Measurements from ENCODE around the gene SOX12.
A peak's percentile ranks its signal among the peaks of the same experiment; 100 is the strongest.
"Not testable (repeated sequence)": the region's sequence is repeated elsewhere in the genome, so short reads cannot be mapped to it uniquely, and the experiment has no call there.

The SOX12 gene

DNA sequence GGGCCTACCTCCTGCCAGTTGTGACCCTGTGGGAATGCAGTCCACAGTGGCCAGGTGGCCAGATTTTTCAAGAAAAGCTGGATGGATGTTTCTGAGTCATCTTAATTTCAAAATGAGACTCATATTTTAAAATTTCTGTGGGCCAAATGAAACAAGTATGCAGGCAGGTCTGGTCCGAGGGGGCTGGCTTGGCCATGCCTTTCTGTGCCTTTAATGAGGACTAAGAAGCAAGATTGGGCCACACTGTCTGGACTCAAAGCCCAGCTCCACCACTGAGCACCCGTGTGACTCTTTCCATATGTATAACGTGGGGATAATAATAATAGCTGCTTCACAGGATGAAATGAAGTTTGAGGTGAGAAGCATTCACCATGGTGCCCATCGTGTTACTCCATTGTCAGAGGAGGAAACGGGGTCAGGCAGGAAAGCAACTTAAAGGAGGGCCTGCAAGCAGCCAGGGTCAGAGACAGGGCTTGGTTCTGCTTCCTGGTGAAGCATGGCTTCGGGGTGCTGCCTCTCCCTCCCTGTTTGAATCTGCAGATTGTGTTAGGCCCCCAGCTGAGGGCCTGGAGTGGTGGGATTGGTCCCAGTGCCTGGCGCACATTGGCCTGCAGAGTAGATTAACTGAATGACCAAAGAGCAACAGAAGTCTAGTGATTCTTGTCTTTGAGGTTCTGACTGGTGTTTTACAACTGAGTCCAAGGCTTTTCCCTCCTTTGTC is 3.8 kb downstream of the SOX12 start:
- DNase-seq: no peak

DNA sequence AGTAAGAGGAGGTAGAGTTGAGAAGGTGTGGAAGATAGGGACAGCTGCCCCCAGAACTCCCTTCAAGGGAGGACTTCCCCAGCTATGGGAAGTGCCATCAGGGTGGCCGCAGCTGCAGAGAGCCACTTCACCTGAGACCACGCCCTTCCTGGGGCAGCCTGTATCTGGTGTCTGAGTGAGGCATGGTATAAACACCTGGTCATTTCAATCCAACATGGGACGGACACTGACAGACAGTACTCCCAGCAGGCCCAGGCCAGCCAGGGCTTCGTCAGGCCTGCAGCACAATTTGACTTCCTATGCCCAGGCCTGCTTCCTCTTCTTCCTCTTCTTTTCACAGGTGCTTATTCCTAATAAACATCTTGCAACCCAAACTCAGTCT is 4.5 kb downstream of the SOX12 start:
- DNase-seq: no peak

DNA sequence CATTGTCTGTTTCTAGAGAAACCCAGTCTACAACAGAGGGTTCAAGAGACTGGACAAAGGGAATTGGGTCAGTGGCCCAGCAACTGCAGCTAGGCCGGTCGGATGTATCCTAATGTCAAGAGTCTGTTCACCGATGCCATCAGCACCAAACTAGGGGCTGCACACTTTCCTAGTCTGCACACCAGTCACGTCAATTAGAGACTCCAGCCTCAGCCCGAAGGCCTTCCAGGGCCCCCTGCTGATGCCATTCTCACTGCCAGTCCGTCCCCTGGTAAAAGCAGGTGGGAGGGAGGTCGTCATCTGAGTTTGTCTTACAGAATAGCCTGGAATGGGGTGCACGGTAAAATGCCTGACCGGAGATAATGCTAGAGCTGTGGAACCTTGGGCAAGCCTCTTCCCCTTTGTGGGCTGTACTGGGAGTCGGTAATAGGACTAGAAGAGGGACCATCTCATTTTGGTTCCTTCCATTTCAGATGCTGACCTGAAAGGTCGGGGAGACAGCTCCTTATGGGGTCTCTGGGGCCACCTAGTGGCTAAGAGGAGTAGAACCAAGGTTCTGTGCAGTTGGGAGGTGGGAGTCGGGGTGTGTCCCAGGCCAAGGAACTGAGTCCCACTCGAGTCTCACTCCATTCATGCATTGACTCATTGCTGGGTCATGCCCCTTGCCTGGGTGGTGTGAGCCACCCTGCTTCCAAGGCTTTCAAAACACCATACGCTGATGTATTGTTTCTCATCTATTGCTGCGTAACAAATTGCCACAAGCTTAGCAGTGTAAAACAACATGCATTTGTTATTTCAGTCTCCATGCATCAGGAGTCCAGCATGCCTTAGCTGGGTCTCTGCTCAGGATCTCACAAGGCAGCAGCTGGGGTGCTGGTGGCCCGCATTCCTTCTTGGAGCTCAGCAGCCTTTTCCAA is 5.1 kb downstream of the SOX12 start:
- DNase-seq: peak; percentile 45

DNA sequence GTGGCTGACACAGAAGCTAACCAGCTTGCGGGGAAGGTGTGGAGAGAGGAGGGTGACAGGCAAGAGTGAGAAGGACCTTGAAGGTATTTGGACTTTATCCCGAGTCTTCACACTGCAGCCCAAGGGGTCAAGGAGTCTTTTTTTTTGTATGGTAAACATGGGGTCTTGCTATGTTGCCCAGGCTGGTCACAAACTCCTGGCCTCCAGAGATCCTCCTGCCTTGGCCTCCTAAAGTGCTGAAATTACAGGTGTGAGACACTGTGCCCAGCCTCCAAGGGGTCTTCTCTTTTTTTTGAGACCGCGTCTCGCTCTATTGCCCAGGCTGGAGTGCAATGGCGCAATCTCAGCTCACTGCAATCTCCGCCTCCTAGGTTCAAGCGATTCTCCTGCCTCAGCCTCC is 9.2 kb downstream of the SOX12 start:
- DNase-seq: no peak

DNA sequence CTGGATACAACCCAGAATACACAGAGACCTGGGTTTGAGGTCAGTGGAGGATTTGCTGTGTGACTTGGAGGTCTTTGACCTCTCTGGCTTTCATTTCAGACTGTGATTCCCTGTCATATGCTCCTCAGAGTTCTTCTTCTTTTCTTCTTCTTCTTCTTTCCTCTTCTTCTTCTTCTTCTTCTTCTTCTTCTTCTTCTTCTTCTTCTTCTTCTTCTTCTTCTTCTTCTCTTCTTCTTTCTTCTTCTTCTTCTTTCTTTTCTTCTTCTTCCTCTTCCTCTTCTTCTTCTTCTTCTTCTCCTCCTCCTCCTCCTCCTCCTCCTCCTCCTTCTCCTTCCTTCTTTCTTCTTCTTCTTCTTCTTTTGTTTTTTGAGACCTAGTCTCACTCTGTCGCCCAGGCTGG is 10.7 kb downstream of the SOX12 start:
- DNase-seq: not testable (repeated sequence)

DNA sequence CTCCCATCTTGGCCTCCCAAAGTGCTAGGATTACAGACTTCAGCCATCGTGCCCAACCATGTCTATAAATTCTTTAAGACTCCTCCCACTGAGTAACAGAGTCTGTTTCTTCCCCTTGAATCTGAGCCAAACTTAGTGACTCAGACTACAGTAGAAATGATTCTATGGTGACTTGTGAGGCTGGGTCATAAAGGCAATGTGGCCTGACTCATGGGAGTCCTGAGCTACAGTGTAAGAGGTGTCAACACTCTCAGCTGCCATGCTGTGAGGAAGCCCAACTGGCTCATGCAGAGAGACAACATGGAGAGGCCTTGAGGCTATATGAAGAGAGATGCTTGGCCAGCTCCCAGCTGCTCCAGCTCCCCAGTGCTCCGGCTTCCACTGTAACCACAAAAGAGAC is 16.3 kb downstream of the SOX12 start:
- DNase-seq: no peak

DNA sequence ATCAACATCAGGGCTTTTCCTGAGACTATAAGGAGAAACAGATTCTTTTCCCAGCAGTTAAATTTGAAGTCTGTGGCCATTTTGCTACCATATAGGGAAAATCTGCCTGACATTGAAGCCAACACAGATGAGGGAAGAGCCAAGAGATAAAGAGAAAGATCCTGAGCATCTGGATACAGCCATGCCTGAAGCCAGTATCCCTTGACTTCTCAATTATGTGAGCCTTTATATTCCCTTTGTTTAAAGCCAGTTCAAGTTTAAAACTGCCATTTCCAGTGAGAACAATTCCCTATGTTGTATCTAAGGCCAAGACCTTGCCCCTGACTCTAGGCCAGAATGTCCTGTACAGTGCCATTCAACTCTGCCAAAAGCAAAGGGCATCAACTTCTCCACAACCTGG is 17.8 kb downstream of the SOX12 start:
- no peak for DNase-seq

DNA sequence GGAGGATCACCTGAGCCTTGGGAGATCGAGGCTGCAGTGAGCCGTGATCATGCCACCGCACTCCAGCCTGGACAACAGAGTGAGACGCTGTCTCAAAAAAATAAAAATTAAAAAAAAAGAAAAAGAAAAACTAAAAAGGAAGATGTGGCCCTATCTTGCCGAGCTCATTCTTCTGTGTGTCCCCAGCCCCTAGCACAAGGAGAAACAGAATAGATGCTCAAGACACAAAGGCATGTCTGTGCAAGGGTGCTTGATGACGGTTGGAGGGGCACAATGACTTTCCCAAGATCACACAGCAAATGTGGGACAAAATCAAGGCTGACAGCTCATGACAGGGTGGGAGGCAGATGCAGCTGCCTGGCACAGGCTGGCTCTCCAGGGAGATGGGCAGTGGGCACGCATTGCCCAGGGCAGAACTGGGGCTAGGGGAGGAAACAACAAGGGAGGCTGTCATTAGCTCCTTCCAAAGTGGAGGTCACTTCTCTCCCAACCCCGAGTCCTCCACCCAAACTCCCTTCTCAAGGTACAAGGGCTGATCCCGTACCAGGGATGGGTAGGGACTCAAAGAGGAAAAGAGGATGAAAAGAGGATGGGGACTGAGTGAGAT is 20.8 kb downstream of the SOX12 start:
- no peak for DNase-seq

DNA sequence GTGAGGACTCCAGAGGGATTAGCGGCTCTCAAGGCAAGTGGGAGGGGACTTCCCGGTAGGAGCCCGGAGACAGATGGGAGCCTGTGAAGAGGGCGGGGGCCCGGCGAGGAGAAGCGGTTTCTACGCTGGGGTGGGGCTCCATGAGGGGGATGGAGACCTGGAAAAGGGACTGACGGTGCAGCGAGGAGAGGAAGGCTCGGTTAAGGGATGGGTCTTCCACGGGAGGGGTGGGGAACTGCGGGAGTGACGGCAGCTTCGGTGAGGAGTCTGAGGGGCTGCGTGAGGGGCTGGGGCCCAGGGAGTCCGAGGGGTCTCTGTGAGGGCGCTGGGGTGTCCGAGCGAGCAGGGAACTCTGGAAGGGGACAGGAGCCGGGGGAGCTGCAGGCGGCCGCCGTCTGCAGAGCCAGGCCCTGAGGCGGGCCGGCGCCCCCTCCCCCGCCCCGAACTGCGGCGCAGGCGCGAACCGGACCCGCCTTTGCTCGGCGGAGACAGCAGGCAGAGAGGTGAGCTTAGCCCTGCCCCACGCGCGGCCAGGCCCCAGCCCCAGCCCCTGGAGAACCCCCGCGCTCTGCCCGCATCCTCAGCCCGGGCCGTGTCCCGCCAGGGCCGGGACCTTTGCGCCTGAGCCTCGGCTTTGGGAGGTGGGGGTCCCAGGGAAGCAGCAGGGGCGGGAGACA is 21.4 kb downstream of the SOX12 start, which contains the start of gene NRSN2:
Gene NRSN2 (plus strand): TSS at position 472 of the 677 bp plus-strand sequence. CDS start 2,533 bp downstream, outside the sequence.
- DNase-seq: peak; percentile 55

DNA sequence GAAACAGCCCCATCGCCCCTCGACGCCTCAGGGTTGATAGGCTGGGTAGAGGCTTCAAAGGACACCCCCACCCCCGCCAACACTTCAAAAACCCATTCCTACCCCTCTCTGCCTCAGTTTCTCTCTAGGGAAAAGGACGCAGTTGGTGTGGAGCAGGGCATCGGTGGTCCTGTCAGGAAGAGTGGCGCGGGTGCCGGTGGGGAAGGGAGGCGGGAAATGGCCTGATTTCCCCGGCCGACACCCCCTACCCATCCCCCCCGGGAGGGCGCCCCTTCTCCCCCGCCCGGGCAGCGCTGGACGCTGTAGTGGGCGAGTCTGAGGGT is 21.9 kb downstream of the SOX12 start:
- DNase-seq: no peak

DNA sequence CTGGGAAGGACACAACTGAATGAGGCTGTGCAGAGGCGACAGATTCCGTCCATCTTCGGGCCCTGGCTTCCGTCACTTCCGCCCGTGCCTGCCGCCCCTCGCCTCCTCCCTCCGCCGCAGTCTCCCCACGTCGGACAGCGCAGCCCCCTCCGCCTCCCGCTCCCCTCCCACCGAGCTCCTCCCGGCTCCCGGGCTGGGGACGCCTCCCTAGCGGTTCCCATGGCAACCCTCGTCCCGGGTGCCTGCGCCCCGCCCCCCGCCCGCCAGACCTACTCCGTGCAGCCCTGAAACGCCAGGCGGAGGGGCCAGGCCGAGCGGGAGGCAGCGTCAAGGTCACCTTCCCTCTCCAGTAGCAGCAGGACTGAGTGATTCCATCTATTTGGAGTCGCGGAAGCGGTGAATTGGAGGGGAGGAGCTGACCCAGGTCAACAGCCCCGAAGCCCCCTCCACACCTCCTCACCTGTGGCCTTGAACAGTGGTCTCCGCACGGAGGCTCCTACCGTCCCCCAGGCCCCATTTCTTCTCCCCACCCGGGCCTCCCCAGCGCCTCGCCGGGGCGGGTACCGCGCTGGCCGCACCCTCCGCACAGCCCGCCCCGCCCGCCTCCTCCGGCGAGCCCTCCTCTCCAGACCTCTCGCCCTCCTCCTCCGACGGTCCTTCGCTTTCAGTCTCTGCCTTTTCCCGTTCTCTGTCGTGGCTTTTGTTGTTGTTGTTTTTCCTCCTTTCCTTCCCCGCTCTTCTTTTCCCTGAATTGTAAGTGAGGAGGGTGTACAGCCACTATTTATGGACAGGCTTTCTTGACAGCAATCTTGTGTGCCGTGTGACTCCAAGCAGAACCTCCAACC is 22.5 kb downstream of the SOX12 start:
- DNase-seq: peak; percentile 89

DNA sequence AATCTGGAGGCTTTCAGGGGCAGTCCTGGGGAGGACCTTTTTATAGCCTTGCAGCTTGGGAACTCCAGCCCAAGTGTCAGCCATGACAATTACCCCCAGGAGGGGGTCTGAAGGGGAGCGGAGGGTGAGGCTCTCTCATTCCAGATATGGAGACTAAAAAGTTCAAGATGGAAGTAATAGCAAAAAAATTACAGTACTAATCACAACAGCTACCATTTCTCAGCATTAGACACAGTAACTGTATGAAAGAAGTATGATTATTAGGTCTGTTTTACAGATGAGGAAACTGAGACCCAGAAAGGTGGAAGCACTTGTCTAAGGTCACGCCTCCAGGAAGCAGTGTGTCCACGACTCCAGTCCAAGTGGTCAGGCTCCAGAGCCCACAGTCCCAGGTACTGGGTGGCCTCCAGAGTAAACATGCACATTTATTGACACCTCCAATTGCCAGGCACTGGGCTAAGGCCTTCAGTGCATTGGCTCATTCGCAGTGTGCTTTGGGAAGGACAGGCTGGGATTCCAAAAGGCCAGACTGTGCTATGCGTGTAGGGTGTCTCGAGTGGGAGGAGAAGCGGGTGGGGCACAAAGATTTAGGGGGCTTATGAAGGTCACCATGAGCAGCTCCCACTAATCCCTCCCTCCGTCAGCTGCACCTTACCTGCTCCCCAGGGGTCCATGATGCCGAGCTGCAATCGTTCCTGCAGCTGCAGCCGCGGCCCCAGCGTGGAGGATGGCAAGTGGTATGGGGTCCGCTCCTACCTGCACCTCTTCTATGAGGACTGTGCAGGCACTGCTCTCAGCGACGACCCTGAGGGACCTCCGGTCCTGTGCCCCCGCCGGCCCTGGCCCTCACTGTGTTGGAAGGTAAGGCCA is 23.9 kb downstream of the SOX12 start:
- no peak for DNase-seq

DNA sequence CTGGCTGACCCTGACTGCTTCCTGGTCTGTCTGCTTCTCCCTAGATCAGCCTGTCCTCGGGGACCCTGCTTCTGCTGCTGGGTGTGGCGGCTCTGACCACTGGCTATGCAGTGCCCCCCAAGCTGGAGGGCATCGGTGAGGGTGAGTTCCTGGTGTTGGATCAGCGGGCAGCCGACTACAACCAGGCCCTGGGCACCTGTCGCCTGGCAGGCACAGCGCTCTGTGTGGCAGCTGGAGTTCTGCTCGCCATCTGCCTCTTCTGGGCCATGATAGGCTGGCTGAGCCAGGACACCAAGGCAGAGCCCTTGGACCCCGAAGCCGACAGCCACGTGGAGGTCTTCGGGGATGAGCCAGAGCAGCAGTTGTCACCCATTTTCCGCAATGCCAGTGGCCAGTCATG is 27.8 kb downstream of the SOX12 start:
- no peak for DNase-seq

DNA sequence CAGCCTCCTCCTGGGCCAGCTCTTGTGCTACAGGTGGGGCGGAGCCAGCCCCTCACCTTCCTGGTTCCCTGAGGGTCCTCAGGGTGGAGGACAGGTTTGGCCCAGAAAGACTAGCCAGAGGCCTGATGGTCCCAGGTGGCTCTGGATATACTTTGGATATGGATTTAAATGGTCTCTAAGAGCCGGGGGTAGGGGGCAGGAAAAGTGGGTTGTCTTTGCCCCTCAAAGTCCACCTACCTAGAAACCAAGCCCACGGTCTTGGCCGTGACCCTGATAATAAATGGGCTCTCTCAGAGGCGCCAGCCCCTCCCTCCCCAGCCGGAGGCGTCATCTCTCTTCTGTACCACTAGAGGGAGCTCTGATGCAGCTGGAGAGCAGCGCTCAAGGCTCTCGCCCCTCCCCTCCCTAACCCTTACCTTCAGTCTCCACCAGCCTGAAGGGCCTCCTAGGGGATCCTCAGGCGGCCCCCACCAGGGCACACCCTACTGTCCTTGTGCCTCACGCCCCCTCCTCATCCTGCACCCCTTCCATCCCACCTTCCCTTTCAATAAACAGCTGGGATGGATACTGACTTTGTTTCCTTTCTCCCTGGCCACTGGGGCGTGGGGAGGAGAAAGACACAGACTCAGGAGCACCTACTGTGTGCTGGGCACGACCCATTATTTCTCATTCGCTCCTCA is 29.1 kb downstream of the SOX12 start:
- peak; percentile 26 for DNase-seq

DNA sequence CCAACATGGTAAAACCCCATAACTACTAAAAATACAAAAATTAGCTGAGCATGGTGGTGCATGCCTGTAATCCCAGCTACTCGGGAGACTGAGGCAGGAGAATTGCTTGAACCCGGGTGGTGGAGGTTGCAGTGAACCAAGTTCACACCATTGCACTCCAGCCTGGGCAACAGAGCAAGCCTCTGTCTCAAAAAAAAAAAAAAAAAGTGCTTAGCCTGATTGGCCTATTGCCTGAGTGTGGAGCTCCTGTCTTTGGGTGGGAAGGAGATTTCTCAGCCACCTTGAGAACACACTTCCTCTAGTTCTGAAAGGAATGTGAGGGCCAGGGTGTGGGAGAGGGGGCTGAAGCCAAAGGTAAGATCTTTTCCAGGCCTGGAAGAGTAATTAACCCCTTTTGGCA is 30.8 kb downstream of the SOX12 start:
- DNase-seq: not testable (repeated sequence)

DNA sequence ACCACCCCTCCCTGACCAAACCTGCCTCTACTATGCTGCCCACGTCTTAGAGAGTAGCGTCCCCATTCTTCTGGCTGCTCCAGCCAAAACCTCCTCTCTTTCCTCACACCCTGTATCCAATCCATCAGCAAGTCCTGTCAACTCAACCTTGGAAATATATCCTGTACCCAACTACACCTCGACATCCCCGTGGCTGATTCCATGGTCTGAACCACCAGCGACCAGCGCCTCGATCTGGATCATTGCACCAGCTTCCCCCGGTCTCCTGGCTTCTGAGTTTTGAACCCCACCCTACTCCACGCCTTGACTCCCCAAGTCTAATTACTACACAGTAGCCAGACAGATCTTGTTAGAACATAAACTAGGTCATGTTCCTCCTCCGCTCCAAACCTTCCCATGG is 31.4 kb downstream of the SOX12 start:
- no peak for DNase-seq

DNA sequence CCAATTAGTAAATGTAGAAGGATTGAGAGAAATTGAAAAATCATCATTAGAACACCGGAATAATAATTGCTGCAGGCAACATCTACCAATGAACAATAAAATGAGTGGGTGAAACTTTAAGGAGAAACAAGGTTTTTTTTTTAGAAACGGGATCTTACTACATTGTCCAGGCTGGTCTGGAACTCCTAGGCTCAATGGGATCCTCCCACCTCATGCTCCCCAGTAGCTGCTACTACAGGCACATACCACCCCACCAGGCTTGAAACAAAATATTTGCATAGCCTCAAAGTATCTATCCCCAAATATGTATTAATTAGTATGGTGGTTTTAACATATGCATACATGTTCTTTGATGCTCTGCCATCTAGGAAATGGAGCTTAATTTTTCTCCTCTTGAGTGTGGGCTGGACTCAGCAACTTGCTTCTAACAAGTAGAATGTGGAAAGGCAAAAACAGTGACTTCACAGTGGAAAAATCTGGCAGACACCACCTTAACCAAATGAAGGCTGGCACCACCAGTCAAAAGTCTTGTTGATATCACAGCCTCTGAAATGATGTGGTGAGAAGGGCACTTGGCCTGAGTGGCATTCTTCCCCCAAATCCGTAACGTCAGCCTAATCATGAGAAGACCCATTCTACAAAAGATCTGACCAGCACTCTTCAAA is 33.7 kb downstream of the SOX12 start:
- no peak for DNase-seq

DNA sequence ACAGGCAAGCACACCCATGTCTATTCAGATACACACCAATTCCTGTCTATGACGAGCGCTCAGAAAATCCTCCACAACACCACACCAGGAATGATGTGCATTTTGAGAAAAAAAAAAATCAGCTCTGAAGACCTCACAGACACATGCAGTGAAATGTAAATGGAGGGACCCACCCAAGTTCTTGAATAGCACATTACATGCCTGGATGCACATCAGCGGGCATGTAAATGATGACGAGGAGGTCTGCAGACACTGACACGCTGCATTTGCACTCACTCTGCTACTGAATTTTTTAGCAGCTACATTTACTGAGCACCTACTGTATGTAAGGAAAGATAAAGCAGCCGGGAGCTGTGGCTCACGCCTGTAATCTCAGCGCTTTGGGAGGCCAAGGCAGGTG is 36.2 kb downstream of the SOX12 start:
- no peak for DNase-seq

DNA sequence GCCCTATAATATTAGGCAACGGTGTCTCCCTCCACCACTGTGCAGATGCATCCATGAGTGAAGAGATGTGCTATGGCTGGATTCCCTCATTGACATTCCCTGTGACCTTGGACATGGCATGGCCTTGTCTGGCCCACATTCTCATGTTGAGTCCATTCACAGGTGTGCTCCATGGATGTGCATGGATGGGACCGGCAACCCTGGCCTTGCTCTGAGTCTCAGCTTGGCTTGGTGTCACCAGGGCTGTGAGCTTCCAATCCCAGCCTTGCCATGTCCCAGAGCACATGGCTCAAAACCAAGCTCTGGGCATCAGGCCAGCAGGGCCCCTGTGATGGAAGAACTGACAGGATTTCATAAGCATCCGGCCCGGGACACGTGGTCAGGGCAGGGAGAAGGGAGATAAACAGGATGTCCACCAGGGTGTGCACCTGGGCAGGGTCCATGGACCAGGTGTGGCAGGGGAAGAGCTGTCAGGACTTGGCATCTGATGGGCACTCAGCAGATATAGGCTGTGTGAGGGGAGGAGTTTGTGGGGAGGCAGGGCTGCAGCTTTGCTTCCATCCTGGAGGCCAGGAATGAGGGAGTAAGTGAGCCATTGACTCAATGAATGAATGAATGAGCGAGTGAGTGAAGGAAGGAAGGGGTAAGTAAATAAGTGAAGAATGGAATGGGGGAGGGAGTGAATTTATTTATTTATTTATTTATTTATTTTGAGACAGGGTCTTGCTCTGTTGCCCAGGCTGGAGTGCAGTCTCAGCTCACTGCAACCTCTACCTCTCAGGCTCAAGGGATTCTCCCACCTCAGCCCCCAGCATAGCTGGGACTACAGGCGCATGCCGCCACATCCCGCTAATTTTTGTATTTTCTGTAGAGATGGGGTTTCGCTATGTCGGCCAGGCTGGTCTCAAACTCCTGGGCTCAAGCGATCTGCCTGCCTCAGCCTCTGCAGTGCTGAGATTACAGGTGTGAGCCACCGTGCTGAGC is 37.2 kb downstream of the SOX12 start:
- peak; percentile 63 for DNase-seq

Measured in NCI-H446 treated with DMSO at 0.1 percent for 48 hours (cell line).